ENCODE data around the gene ARL6IP4.

DNA sequence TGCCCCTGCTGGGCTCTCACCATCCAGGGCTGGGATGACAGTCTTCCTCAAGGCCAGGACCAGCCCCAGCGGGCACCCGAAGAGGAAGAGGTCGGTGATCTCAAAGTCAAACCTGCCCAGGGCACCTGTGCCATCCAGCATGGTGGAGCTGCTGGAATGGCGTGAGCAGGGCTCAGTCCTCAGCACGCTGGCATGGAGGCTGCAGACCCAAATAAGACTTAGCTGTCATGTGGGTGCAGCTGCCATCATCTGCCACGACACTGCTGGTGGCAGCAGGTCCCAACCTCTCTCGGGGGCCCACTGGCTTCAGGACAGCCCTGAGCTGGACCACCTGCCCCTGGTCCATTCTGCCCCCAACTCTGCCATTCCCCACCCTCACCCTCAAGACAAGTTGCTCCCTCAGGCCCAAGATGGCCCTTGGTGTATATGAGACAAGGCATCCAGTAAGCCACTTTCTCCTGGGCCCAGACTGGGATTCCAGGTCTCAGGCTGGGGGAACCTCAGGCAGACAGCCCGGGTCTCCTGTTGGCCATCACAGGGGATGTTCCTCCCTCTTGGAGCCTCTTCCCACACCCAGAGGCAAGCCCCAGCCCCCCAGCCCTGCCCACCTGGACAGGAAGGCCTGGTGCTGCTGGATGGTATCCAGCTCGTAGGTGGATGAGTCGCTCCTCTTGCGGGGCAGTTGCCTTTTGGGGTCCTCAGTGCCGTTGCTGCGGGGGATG lies 14.5 kb downstream of the ARL6IP4 start:
- TF ChIP-seq, protein P1, sequence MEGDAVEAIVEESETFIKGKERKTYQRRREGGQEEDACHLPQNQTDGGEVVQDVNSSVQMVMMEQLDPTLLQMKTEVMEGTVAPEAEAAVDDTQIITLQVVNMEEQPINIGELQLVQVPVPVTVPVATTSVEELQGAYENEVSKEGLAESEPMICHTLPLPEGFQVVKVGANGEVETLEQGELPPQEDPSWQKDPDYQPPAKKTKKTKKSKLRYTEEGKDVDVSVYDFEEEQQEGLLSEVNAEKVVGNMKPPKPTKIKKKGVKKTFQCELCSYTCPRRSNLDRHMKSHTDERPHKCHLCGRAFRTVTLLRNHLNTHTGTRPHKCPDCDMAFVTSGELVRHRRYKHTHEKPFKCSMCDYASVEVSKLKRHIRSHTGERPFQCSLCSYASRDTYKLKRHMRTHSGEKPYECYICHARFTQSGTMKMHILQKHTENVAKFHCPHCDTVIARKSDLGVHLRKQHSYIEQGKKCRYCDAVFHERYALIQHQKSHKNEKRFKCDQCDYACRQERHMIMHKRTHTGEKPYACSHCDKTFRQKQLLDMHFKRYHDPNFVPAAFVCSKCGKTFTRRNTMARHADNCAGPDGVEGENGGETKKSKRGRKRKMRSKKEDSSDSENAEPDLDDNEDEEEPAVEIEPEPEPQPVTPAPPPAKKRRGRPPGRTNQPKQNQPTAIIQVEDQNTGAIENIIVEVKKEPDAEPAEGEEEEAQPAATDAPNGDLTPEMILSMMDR (conservative IDR thresholded peaks at IDR 0.05; ENCODE audit: low read length), result no peak
- no peak for TF ChIP-seq EZH2phosphoT487 (IDR thresholded peaks at IDR 0.05; ENCODE audit: borderline replicate concordance, low read depth, low read length)

All from OCI-LY7 (cell line).